Camera-type eye (tissue), 1 donor: Measurements from ENCODE around the gene SPRED3. TPM values are rescaled to one million over a fixed set of nuclear protein-coding genes. Genes with fewer than 3 reads are reported as not detected.

Experiments
- total RNA-seq: library from RNA; depleted of rRNA; stranded (reverse); fragments of >200 nt; gene quantifications from one replicate; pipeline ENCODE4 v1.2.3, GENCODE V29; 2014

Gene SPRED3, protein sequence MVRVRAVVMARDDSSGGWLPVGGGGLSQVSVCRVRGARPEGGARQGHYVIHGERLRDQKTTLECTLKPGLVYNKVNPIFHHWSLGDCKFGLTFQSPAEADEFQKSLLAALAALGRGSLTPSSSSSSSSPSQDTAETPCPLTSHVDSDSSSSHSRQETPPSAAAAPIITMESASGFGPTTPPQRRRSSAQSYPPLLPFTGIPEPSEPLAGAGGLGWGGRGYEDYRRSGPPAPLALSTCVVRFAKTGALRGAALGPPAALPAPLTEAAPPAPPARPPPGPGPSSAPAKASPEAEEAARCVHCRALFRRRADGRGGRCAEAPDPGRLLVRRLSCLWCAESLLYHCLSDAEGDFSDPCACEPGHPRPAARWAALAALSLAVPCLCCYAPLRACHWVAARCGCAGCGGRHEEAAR
- total RNA-seq = 0.38 TPM

DNA sequence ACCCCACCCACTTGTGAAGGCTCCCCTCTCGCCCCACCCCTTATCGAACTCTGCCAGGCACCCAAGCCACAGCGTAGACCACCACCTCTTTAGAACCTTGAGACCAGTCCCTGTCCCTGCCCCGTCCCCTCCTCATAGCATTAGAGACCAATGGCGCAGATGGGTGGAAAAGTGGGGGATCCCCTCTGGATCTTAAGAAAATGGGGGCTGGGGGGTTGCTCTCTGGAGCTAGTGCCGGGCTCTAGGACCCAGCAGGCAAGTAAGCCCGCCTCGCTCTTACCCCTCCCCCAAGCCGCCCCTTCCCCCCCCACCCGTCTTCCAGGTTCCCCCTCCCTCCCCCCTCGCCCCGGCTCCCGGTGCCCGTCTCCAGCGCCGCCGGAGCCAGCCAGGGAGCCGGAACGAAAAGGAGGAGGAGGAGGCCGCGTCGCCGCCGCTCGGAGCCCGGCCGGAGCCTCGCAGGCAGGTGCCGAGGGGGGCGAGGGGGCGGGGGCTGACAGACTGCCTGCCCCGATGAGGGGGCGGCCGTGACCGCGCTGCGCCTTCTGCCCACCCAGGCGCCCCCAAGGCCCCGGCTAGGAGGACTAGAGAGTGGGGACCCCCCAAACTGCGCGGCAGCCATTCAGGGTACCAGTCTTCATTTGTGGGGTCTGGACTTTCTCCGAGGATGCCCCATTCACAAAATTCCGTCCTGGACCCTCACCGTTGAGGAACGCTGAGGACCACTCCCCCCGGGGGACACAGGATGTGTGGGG lies at the start of gene SPRED3:
TSS of gene SPRED3 (plus strand) at position 349 of the 752 bp plus-strand sequence. CDS start 1,606 bp downstream, outside the sequence.

DNA sequence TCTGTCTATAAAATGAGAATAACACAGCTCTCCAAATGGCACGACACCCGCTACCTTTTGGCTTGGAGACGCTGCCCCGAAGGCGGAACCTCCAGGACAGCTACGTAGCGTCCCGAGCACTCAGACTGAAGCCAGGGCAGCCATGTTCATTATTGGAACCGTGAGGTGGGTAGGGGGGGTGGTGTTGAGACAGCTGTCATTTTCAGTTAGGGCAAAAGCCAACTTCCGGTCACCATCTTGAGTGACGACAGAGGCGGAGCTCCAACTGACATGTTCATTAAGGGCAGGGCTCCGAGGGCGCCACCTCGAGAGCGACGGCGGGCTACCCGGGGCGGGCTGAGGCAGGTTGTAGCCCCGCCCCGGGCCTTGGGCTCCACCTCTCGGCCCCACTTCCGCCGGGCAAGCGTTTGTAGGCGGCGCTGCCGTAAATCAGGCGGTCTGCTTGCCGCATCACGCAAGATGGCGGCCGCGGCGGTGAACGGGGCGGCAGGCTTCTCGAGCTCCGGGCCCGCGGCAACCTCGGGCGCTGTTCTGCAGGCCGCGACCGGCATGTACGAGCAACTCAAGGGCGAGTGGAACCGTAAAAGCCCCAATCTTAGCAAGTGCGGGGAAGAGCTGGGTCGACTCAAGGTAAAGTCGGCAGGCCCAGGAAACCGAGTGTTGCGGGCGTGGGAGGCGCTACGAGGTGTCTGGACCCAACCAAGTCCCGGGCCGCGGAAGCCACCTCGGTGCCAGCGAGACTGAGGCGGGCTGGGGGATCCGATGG lies 14.0 kb upstream of the SPRED3 start, which contains the start of gene PSMD8:
TSS of gene PSMD8 (plus strand) at position 240 of the 766 bp plus-strand sequence. CDS start at position 271, 31 bp downstream.

DNA sequence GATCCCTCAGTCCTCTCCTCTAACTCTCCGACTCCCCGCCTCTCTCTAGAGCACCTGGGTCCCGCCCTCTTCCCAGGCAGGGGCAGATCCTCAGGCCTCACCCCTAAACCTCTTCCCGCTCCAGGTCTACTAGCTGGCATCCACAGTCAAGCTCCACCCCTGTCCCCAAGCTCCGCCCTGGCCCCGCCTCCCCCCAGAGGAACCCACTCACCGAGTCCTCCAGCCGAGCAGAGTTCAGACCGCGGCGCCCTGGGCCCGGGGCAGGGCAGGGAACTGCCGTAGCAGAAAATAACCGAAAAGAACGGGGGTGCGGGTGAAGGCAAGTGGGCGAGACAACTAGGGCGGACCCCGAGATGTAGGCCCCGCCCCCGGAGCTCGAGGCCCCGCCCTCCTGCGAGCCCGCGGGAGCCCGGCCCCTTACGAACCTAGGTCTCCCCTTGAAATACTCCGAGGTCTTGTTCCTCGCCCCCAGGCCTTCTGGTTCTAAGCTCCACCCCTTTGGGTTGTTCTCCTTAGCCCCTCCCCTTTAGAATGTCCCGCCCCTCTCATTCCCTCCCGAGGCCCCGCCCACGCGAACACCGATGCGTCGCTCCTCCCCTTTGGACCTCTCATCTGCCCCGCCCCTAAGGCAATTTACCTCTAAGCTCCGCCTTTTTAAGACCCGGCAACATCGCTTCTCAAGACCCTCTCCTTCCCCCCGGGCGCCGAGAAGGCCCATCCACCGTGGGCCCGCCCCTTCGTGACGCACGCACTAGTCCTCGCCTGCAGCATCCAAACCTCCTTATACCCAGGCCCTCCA lies 748 bp upstream of the SPRED3 start, which contains the start of gene GGN:
TSS of gene GGN (minus strand) at position 485 of the 799 bp plus-strand sequence. CDS start 773 bp downstream, outside the sequence.

DNA sequence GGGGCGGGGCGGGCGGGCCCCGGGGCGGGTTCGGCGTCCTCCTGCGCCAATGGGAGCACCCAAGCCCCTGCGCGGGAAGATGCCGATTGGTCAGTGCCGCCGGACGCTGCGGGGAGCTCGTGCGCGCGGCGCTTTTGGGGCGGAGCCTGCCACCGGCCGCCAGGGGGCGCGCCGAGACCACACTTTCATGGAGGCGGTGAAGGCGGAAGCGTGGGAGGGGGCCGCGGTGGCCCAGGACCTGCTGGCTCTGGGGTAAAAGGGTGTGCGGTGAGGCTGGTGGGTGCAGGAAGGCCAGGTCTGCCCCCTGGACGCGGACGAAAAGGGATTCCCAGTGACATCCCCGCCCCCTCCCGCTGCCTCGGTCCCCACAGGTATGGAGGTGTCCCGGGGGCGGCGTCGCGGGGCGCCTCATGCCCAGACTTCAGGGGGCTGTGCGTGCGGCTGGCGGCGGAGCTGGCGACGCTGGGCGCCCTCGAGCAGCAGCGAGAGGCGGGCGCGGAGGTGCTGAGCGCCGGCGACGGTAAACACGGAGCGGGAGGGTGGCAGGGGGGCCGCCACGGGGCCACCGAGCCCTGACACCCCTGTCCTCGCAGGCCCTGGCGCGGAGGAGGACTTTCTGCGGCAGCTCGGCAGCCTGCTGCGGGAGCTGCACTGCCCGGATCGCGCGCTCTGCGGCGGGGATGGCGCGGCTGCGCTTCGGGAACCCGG lies 14.6 kb downstream of the SPRED3 start, which contains the start of gene FAM98C:
TSS of gene FAM98C (plus strand) at position 127 of the 708 bp plus-strand sequence. CDS start at position 188, 61 bp downstream.

DNA sequence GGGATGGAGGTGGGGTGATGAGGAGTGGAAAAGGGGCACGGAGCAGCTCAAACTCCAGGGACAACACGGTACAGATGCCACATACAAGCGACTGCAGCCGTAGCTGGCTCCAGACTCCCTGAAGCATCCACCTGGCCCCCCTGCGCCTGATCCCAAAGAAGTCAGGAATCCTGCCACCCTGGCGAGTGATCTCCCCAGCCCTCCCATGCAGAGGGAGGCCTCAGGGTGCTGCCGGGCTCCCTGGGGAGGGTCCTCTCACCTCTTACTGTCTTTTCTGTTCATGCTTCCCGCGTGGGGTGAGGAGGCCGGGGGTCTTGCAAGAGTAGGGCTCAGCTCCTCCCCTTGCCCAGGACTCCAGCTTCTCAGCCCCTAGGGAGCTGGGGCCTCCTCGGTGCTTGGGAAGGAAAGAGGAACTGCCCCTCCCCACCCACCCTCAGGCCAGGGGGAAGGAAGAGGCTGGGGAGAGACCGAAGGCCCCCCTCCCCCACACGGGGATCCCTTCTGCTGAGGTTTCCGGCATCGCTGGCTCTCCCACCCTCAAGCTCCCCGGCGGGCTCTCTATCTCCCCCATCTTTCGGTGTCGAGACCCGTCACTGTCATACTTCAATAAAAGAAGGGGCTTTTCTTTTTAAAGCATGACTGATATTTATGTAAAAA lies 37.4 kb downstream of the SPRED3 start, which contains the start of gene RASGRP4:
TSS of gene RASGRP4 (minus strand) at position 410 of the 657 bp plus-strand sequence. CDS start at position 282, 128 bp downstream.

DNA sequence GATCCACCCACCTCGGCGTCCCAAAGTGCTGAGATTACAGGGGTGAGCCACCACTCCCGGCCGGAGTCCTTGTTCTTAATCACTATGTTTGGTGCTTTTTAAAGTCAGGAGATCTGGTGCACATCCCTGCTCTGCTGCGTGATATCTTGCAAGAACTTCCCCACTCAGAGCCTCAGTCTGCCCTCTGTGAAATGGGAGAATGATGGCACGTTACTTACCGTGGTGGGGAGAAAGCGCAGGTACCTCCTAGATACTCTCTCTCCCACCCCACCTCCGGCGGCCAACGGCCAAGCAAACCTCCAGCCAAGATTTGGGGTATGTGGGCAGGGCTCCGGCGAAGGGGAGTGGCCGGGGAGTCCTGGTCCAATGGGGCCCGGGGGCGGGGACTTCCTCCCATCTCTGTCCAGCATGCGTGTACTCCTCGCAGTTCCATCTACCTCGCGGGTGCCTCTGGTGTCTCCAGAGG lies 44.8 kb downstream of the SPRED3 start, which contains the start of gene RYR1:
TSS of gene RYR1 (plus strand) at position 424 of the 466 bp plus-strand sequence. CDS start 139 bp downstream, outside the sequence.

Other genes starting within 250 kb of the SPRED3 start
- gene DPF1, start 164.5 kb upstream of the SPRED3 start, total RNA-seq = 7.5 TPM
- gene PPP1R14A, start 132.3 kb upstream of the SPRED3 start, total RNA-seq = 4.7 TPM
- gene SPINT2, start 124.1 kb upstream of the SPRED3 start, total RNA-seq = 64.4 TPM
- gene C19orf33, start 84.4 kb upstream of the SPRED3 start, total RNA-seq = 9.2 TPM
- gene YIF1B, start 72.8 kb upstream of the SPRED3 start, total RNA-seq = 24.0 TPM
- gene KCNK6, start 68.9 kb upstream of the SPRED3 start, total RNA-seq = 2.4 TPM
- gene CATSPERG, start 52.9 kb upstream of the SPRED3 start, total RNA-seq = 3.4 TPM
- 116 TPM for gene PSMD8, start 14.1 kb upstream of the SPRED3 start, total RNA-seq
- 0.16 TPM for gene GGN, start 663 bp upstream of the SPRED3 start, total RNA-seq
- 18.5 TPM for gene FAM98C, start 14.4 kb downstream of the SPRED3 start, total RNA-seq
- 0.93 TPM for gene RASGRP4, start 37.5 kb downstream of the SPRED3 start, total RNA-seq
- gene RYR1, start 45.0 kb downstream of the SPRED3 start, total RNA-seq = 20.4 TPM
- 6.2 TPM for gene MAP4K1, start 229.3 kb downstream of the SPRED3 start, total RNA-seq
- gene EIF3K, start 230.5 kb downstream of the SPRED3 start, total RNA-seq = 330 TPM